GF-D8 (cell line): ENCODE measurements around the gene BCAS4.

Experiments
- DNase-seq: peaks from one replicate; lab custom pipeline; 2025; lab: John Stamatoyannopoulos, UW

The BCAS4 gene

GRCh38 chr20:50855498-50856474 lies 60.9 kb downstream of the BCAS4 start:
- no peak for DNase-seq

- DNase-seq, result no peak
These were observed 61.7 kb downstream of the BCAS4 start for GRCh38 chr20:50856475-50857041.

GRCh38 chr20:50857348-50857747 lies 62.5 kb downstream of the BCAS4 start:
- DNase-seq, result no peak

- no peak for DNase-seq
These were observed 63.7 kb downstream of the BCAS4 start for GRCh38 chr20:50858525-50858924.

GRCh38 chr20:50859161-50859560 lies 64.3 kb downstream of the BCAS4 start:
- no peak for DNase-seq

- DNase-seq, result no peak
These were observed 66.2 kb downstream of the BCAS4 start for GRCh38 chr20:50861012-50861411.

- no peak for DNase-seq
These were observed 67.7 kb downstream of the BCAS4 start for GRCh38 chr20:50862546-50862945.

- DNase-seq, result no peak
These were observed 70.3 kb downstream of the BCAS4 start for GRCh38 chr20:50865114-50865513.

- DNase-seq, result no peak
These were observed 70.7 kb downstream of the BCAS4 start for GRCh38 chr20:50865591-50865990.

GRCh38 chr20:50866036-50866685 lies 71.3 kb downstream of the BCAS4 start:
- DNase-seq, result no peak

- no peak for DNase-seq
These were observed 72.0 kb downstream of the BCAS4 start for GRCh38 chr20:50866831-50867230.

- no peak for DNase-seq
These were observed 72.9 kb downstream of the BCAS4 start for GRCh38 chr20:50867805-50868204.

GRCh38 chr20:50868509-50869495 lies 73.9 kb downstream of the BCAS4 start:
- DNase-seq, result no peak

- no peak for DNase-seq
These were observed 75.8 kb downstream of the BCAS4 start for GRCh38 chr20:50870561-50871161.

GRCh38 chr20:50872560-50873425 lies 77.9 kb downstream of the BCAS4 start:
- DNase-seq, result no peak

- DNase-seq, result no peak
These were observed 78.7 kb downstream of the BCAS4 start for GRCh38 chr20:50873585-50873984.

GRCh38 chr20:50874111-50874757 lies 79.4 kb downstream of the BCAS4 start:
- DNase-seq, result no peak

GRCh38 chr20:50874758-50875665 lies 80.2 kb downstream of the BCAS4 start:
- no peak for DNase-seq
